ENCODE results near the gene HRH2. TPM values are rescaled to one million over a fixed set of nuclear protein-coding genes. Genes with fewer than 3 reads are reported as not detected.
A peak's percentile ranks its signal among the peaks of the same experiment; 100 is the strongest.
"Not testable (repeated sequence)": the region's sequence is repeated elsewhere in the genome, so short reads cannot be mapped to it uniquely, and the experiment has no call there.

HRH2 gene
- total RNA-seq, 2 donors from 2014 or later, result 8.0 to 18.9 TPM

GRCh38 chr5:175614861-175615260 is 43.0 kb upstream of the HRH2 start:
- Histone ChIP-seq H3K27ac (no peak overlapping the region), H3K4me1 (no peaks in the 10 kb centered on the region), H3K27me3 (no peaks in the 10 kb centered on the region), H3K36me3 (no peaks in the 10 kb centered on the region), H3K9me3 (no peaks in the 10 kb centered on the region), H3K4me3 (no peak overlapping the region)
- no peak for DNase-seq (ENCODE audit: low spot score)
- no peak for TF ChIP-seq CTCF (IDR thresholded peaks at IDR 0.05)

- Histone ChIP-seq H3K36me3 (no peaks in the 10 kb centered on the region), H3K4me1 (no peaks in the 10 kb centered on the region), H3K27ac (no peak overlapping the region), H3K27me3 (no peaks in the 10 kb centered on the region), H3K9me3 (no peaks in the 10 kb centered on the region), H3K4me3 (no peak overlapping the region)
- DNase-seq (ENCODE audit: low spot score), result no peak
- TF ChIP-seq CTCF (IDR thresholded peaks at IDR 0.05), result no peak
Measured at GRCh38 chr5:175616083-175616482, 41.8 kb upstream of the HRH2 start.

- not testable (repeated sequence) for DNase-seq (ENCODE audit: low spot score); H3K4me3 ChIP-seq; H3K27me3 ChIP-seq; H3K36me3 ChIP-seq; H3K4me1 ChIP-seq; H3K27ac ChIP-seq; H3K9me3 ChIP-seq
Measured at GRCh38 chr5:175616527-175616926, 41.3 kb upstream of the HRH2 start.

- no peak for DNase-seq (ENCODE audit: low spot score)
- TF ChIP-seq CTCF (IDR thresholded peaks at IDR 0.05), result peak in 1 of 2 donors; percentile 19
Measured at GRCh38 chr5:175617447-175617846, 40.4 kb upstream of the HRH2 start.

GRCh38 chr5:175620527-175620926 is 37.3 kb upstream of the HRH2 start:
- DNase-seq (ENCODE audit: low spot score), result no peak
- no peaks in the 10 kb centered on the region for H3K4me1 ChIP-seq
- no peak overlapping the region for H3K4me3 ChIP-seq

More at GRCh38 chr5:175617447-175617846, 40.4 kb upstream of the HRH2 start:
- Histone ChIP-seq H3K27me3 (no peaks in the 10 kb centered on the region), H3K4me1 (no peaks in the 10 kb centered on the region), H3K4me3 (no peak overlapping the region), H3K27ac (no peak overlapping the region), H3K9me3 (no peaks in the 10 kb centered on the region), H3K36me3 (no peaks in the 10 kb centered on the region)

GRCh38 chr5:175621971-175622370 is 35.9 kb upstream of the HRH2 start:
- no peaks in the 10 kb centered on the region for H3K36me3 ChIP-seq
- no peaks in the 10 kb centered on the region for H3K27me3 ChIP-seq
- H3K27ac ChIP-seq, result no peak overlapping the region
- no peak for DNase-seq (ENCODE audit: low spot score)
- no peak overlapping the region for H3K4me3 ChIP-seq
- no peaks in the 10 kb centered on the region for H3K9me3 ChIP-seq
- no peaks in the 10 kb centered on the region for H3K4me1 ChIP-seq
- no peak for TF ChIP-seq CTCF (IDR thresholded peaks at IDR 0.05)

More at GRCh38 chr5:175620527-175620926, 37.3 kb upstream of the HRH2 start:
- no peak for TF ChIP-seq CTCF (IDR thresholded peaks at IDR 0.05)
- H3K27me3 ChIP-seq, result no peaks in the 10 kb centered on the region
- H3K36me3 ChIP-seq, result no peaks in the 10 kb centered on the region
- H3K27ac ChIP-seq, result no peak overlapping the region
- H3K9me3 ChIP-seq, result no peaks in the 10 kb centered on the region
